Testis (tissue), 2 donors: ENCODE results near the gene SATL1.

Experiments
- CTCF ChIP-seq, 3 experiments: fragments of 450-650 bp in 2 of 3; fragments of 200-600 bp in 1 of 3; sonication (generic) in 1 of 3; IDR thresholded peaks; one replicate each; pipeline ENCODE4 v1.5.1; 2016 to 2019; ENCODE audit warnings: antibody characterized with exemption in 3 of 3, mild to moderate bottlenecking in 2 of 3, moderate library complexity in 1 of 3
- POLR2A ChIP-seq: fragments of 450-650 bp; IDR thresholded peaks from one replicate; pipeline ENCODE4 v1.6.1; 2017; ENCODE audit warnings: antibody characterized with exemption, mild to moderate bottlenecking, moderate library complexity

GRCh38 chrX:85112293-85112692 lies 131.3 kb downstream of the SATL1 start:
- TF ChIP-seq CTCF (IDR thresholded peaks at IDR 0.05) (no peak), POLR2A (no peak)
